Gastroesophageal sphincter (tissue), 3 donors: Measurements from ENCODE around the gene EPS8L1.

Source experiments
- POLR2A ChIP-seq, 2 donors: fragments of 450-650 bp; IDR thresholded peaks; one replicate each; pipeline ENCODE4 v1.6.1; 2017; ENCODE audit warnings: antibody characterized with exemption in 2 of 2, mild to moderate bottlenecking in 2 of 2, moderate library complexity in 1 of 2
- POLR2AphosphoS5 ChIP-seq: sonication (generic); formaldehyde crosslinking; IDR thresholded peaks from one replicate; pipeline ENCODE4 v1.6.1; 2017; ENCODE audit warnings: antibody characterized with exemption
- TF ChIP-seq, protein P1 (sequence below), 4 experiments: fragments of 200-600 bp in 2 of 4; fragments of 450-650 bp in 2 of 4; sonication (generic) in 1 of 4; IDR thresholded peaks; one replicate each; pipeline ENCODE4 v1.5.1; 2017 to 2019; ENCODE audit warnings: antibody characterized with exemption in 4 of 4, mild to moderate bottlenecking in 2 of 4, moderate library complexity in 2 of 4

DNA sequence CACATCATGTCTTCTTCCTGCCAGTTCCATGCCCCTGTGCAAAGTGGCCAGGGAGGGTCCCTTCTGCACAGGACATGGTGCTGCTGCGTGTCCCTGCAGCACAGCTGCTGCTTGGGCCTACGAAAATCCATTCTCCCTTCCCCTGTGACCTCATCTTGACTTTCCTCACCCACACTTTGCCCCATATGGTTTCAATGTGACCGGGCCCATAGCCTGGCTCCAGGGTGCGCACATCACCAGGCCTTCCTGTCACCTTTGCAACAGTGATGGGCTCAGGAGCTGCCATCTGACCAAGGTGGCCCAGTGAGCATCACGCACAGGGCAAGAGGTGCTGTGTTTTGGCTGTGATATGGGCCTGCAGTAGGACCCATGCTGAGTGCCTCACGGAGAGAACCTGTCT, 30.9 kb downstream of the EPS8L1 start:
- TF ChIP-seq, protein P1, sequence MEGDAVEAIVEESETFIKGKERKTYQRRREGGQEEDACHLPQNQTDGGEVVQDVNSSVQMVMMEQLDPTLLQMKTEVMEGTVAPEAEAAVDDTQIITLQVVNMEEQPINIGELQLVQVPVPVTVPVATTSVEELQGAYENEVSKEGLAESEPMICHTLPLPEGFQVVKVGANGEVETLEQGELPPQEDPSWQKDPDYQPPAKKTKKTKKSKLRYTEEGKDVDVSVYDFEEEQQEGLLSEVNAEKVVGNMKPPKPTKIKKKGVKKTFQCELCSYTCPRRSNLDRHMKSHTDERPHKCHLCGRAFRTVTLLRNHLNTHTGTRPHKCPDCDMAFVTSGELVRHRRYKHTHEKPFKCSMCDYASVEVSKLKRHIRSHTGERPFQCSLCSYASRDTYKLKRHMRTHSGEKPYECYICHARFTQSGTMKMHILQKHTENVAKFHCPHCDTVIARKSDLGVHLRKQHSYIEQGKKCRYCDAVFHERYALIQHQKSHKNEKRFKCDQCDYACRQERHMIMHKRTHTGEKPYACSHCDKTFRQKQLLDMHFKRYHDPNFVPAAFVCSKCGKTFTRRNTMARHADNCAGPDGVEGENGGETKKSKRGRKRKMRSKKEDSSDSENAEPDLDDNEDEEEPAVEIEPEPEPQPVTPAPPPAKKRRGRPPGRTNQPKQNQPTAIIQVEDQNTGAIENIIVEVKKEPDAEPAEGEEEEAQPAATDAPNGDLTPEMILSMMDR (IDR thresholded peaks at IDR 0.05) = no peak
- TF ChIP-seq POLR2AphosphoS5 = no peak
- TF ChIP-seq POLR2A (IDR thresholded peaks at IDR 0.05) = no peak
